ENCODE data around the gene VRK3.

Gene VRK3

DNA sequence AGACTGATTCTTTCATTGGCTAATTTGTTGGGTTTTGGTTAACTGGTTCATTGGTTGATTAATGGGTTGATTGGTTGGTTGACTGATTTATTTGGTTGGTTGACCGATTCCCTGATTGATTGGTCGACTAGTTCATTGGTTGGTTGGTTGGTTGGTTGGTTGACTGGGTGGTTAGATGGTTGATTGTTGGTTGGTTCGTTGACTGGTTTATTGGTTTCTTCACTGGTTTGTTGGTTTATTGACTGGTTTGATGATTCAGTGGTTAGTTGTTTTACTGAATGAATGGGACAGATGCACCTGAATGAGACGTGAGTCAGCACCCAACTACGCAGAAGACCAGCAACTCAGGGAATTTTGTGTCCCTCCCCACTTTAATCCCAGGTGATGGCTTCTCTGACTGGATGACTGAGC, 93.1 kb downstream of the VRK3 start:
- FAIRE-seq (no peak), DNase-seq (ENCODE audit: low spot score) (peak; percentile 57)

DNA sequence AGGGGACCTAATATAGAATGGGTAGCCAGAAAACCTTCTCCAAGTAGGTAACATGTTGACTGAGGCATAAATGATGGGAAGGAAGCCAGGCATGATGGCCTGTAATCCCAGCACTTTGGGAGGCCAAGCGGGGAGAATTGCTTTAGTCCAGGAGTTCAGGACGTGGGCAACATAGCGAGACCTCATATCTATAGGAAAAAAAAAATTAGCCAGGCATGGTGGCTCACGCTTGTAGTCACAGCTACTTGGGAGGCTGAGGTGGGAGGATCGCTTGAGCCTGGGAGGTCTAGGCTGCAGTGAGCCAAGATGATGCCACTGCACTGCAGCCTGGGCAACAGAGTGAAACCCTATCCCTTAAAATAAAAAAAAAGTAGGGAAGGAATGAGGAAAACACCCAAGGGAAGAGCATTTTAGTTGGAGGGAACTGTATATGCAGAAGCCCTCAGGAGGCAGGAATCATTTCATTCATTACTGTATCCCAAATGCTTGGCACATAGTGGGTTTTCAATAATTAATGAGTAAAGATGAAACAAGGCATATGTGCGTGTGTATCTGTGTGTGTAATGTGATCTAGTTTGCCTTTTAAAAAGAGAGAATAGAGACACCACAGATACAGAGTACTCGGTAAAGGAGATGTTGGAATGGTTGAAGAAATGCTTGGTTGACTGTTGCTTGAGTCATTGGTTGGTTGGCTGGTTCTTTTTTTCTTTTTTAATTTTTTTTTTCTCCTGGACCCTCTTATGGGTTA, 93.7 kb downstream of the VRK3 start:
- FAIRE-seq (no peak), DNase-seq (ENCODE audit: low spot score) (no peak)

DNA sequence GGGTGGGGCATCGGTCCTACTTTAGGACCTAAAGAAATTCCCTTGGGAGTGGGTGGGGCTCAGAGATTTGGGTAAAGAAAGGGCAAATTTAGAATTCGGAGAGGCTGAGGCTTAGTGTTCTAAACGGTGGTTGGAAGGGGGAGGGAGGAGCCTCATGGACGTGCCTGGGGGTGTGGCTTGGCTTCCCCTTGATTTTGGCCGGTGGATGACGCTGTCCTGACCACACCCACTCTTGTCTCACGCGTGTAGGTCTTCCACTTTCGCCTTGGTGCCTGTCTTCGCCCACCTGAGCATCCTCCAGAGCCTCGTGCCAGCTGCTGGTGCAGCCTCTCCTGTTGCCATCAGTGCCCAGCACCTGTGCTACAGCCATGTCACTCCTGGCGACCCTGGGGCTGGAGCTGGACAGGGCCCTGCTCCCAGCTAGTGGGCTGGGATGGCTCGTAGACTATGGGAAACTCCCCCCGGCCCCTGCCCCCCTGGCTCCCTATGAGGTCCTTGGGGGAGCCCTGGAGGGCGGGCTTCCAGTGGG, 94.6 kb downstream of the VRK3 start:
- DNase-seq (ENCODE audit: low spot score), result no peak
- no peak for FAIRE-seq

DNA sequence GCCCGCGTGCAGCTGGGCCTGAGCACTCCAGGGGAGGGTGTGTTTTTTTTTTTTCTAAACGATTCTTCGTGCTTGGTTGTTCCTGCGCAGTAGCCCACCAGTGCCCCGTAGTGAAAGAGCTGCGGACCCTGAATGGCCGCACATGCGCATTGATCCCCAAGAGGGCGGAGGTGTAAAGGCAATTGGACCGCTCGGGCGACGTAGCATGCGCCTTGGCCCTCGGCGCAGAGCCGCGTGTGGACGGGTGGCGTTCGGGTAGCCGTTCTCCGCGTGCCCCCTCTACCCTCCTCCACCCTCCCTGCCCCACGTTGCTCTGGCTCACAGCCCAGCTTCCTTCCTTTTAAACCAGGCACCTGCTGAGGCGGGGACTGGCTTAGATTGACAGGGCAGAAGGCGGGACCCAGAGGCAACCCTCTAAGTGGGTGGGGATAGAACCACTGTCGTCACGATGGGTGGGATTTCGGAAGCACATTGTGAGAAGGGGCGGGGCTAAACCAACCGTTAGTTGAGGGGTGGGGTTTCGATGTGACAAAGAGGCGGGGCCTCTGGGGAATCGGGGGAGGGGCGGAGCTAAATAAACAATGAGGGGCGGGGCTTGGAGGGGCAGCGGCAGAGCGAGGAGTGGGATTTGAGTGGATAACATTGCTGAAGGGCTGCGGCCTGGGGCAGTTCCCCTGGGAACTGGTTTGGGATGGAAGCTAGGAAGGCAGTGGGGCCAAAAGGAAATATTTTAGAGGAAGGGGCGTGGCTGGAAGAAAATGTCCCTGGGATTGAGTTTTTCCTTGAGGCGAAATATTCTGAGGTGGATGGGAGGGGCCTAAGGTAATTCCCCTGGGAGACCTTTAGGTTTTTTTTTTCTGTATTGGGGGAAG, 95.3 kb downstream of the VRK3 start:
- peak; percentile 93 for FAIRE-seq

DNA sequence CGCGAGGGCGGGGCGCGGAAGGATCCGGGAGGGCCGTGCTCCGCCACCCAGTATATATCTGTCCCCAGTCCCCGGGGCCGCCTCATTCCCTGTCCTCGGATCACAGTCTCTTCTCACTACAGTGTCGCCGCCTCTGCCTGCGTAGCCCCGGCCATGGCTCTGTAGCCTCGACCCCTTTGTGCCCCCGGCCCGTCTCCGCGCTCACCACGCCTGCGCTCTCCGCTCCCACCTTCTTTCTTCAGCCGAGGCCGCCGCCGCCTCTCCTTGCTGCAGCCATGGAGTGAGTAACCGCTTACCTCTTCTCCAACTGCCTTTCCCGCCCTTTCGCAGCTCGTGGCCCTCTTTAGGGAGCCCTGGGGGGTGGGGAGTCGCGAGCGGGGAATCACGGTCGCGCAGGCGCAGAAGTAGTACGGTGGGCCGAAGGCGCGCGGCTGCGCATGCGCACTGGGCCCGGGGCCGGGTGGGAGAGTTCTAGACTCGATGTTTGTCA, 96.0 kb downstream of the VRK3 start, which contains the start of the genes ATF5 and NUP62:
TSS of gene ATF5 (plus strand) at position 85 of the 490 bp plus-strand sequence. CDS start 1,646 bp downstream, outside the sequence.
TSS of gene NUP62 (minus strand) at position 384 of the 490 bp plus-strand sequence. CDS start 19,697 bp downstream, outside the sequence.
- FAIRE-seq (peak; percentile 81), DNase-seq (ENCODE audit: low spot score) (peak; percentile 96)

More for the DNA sequence above, 95.3 kb downstream of the VRK3 start:
- peak; percentile 94 for DNase-seq (ENCODE audit: low spot score)

DNA sequence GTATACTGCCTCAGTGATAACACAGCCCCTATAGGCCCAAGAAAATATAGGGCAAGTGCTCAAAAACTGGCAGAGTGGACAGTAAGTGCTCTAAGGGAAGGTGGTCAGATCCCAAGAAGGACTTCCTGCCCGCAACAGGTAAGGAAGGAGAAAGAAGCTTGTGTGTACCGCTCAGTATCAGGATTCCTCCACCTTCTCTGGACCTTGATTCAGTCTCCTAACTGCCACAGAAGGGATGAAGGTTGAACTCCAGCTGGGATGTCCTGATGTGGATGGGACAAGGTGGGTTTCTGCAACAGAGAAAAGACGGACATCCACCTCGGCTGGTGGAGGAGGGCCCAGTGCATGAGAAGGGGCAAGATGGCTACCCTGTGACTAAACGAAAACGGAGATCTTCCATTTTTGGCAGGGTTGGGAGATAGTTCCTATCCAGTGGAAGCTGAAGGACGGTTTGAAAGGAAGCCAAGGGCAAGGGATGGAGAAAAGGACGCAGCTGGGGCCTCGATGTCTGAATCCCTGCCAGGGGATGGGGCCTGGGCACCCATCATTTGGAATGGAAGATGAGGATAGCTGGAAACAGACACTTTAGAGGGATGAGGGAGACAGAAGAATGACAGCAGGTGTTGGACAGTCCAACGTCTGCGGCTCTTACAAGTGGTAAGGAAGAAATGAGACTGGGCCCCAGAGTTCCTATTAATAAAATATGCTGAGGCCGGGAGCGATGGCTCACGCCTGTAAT, 97.5 kb downstream of the VRK3 start:
- DNase-seq (ENCODE audit: low spot score) (no peak), FAIRE-seq (no peak)

DNA sequence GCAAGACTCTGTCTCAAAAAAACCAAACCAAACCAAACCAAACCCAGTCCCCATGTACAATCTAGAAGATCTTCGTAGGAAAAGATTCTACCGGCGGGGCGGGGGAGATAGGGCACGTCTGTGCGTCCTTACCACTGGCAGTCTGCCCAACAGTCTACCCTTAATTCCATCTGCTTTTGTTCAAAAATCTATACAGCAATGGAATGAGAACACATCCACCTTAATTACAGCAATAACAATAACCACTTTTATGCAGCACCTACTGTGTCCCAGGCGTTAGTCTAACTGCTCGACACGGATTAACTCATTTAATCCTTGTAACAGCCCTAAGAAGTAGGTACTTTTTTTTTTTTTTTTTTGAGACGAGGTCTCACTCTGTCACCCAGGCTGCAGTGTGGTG, 98.7 kb downstream of the VRK3 start:
- FAIRE-seq (no peak), DNase-seq (ENCODE audit: low spot score) (no peak)
